Esophagus muscularis mucosa (tissue), 3 donors: ENCODE results near the gene TFAP2B.

Source experiments
- CTCF ChIP-seq, 3 experiments: fragments of 200-600 bp in 2 of 3; fragments of 450-650 bp in 1 of 3; sonication (generic) in 2 of 3; IDR thresholded peaks; one replicate each; pipeline ENCODE4 v1.5.1; 2017 to 2019; ENCODE audit warnings: antibody characterized with exemption in 3 of 3, mild to moderate bottlenecking in 2 of 3, moderate library complexity in 1 of 3
- POLR2AphosphoS5 ChIP-seq, 2 donors: sonication (generic); formaldehyde crosslinking; IDR thresholded peaks; one replicate each; pipeline ENCODE4 v1.6.1; 2017; ENCODE audit warnings: antibody characterized with exemption in 2 of 2

- no peak for TF ChIP-seq CTCF (IDR thresholded peaks at IDR 0.05)
- no peak for TF ChIP-seq POLR2AphosphoS5 (IDR thresholded peaks at IDR 0.05)
Measured at GRCh38 chr6:50845499-50846143, 26.9 kb downstream of the TFAP2B start.
